ENCODE data around the gene ALOX12.

Gene ALOX12

DNA sequence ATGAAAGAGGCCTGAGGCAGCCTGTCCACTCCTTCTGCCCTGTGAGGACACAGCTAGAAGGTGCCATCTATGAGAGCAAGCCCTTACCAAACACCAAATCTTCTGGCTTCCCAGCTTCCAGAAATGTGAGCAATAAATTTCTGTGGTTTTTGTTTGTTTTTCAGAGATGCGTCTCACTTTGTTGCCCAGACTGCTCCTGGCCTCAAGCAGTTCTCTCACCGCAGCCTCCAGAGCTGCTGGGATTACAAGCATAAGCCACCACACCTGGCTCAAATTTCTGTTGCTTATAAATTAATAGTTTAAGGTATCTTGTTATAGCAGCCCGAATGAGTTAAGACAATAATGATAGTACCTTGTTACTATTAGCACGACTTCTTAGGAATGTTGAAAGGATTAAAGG lies 60.5 kb downstream of the ALOX12 start:
- Histone ChIP-seq H3K27me3 (replicated peaks; ENCODE audit: control insufficient read depth, insufficient read depth, low read length) (peaks cover 25% of the 10 kb centered on the region), H3K36me3 (ENCODE audit: control insufficient read depth, insufficient read depth, low read length, severe bottlenecking) (no peaks in the 10 kb centered on the region)

DNA sequence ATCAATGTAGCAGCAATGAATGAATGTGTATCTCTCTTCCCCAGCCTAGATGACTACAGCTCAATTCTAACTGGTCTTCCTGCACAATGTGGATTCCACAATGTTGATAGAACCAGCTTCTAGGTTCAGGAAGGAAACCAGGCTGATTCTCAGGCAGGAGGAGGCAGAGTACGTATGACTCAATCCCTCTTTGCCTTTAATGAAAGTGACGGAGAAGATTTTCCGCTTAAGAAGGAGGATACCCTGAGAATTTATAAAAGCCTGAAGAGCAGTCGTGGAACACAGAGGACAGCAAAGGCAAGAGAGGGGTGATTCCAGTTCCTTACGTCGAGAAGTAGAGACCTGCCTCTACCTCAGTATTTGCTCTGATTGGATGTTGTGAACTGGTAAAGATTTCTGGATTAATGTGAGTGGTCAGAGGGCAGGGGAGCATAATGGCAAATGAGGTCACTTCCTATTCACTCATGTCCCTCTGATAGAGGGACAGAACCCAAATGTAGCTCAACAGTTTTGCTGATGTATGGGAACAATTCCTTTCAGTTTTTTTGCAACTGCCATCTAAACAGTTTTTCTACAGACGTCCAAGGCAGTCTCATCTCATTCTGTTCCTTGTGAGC lies 63.1 kb downstream of the ALOX12 start:
- no peak for DNase-seq (ENCODE audit: low read depth)
- H3K4me1 ChIP-seq (ENCODE audit: control insufficient read depth, insufficient read depth, low read length) = peaks cover 5% of the 10 kb centered on the region
- H3K9me3 ChIP-seq (ENCODE audit: control insufficient read depth, low read length) = no peaks in the 10 kb centered on the region
- H3K36me3 ChIP-seq (ENCODE audit: control insufficient read depth, insufficient read depth, low read length, severe bottlenecking) = no peaks in the 10 kb centered on the region
- H3K27me3 ChIP-seq (replicated peaks; ENCODE audit: control insufficient read depth, insufficient read depth, low read length) = peaks cover 17% of the 10 kb centered on the region
- H3K9ac ChIP-seq (ENCODE audit: low read length) = no peak overlapping the region
- H3K4me3 ChIP-seq (ENCODE audit: low read length) = no peak overlapping the region

More for the DNA sequence above, 60.5 kb downstream of the ALOX12 start:
- peak; percentile 21 for DNase-seq (ENCODE audit: low read depth)
- no peak overlapping the region for H3K9ac ChIP-seq (ENCODE audit: low read length)
- no peak overlapping the region for H3K4me3 ChIP-seq (ENCODE audit: low read length)
- H3K9me3 ChIP-seq (ENCODE audit: control insufficient read depth, low read length) = no peaks in the 10 kb centered on the region
- peaks cover 5% of the 10 kb centered on the region for H3K4me1 ChIP-seq (ENCODE audit: control insufficient read depth, insufficient read depth, low read length)
